IPS-NIHi11 (cell line): ENCODE data around the gene SEMA6A.
A peak's percentile ranks its signal among the peaks of the same experiment; 100 is the strongest.

ENCODE experiments used
- DNase-seq: peaks from one replicate; pipeline ENCODE4 v3.0.0; 2012; ENCODE audit warnings: mixed read lengths, low spot score

The SEMA6A gene

DNA sequence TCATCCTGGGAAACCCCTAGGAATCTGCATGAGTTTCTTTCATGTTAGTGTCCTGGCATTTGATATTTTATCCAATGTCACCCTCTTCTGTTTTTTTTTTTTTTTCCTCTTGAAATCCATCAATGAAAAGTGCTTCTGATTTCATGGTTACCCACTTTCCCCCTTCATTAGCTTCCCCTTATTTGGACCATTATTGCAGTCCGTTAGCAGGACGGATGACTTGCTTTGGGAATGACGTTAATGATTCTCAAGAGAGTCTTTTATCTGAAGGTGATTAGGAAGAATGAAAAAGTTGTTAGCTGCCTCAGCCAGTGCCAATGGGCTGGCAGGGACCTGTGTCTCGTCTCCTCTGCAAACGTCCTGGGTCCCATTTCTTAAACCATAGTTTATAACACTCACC, 134.7 kb downstream of the SEMA6A start:
- no peak for DNase-seq

DNA sequence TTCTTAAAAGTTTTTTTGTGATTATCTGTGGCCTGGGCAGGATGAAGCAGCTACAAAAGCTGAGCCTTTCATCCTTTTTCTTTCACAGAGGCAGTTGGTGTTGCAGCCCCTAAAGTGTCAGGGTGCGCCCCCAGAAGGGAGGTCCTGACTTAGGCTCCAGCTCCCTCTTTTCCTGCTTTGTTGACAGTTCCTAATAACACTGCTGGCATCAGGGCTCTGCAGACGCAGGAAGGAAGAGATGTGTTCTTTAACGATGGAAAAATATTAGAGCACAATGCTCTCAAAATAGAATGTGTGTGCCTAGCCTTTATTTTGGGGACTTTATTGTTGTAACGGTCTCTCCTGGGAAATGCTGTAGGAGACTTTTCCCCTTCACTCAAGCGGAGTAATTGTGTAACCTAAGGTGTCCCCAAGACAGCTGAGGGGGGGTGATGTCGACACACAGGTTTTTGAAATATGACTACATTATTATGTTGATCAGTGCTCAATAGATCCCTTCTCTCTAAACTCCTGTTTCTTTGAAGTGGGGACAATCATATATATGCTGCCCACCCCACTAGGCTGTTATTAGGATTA, 135.6 kb downstream of the SEMA6A start:
- DNase-seq: no peak

DNA sequence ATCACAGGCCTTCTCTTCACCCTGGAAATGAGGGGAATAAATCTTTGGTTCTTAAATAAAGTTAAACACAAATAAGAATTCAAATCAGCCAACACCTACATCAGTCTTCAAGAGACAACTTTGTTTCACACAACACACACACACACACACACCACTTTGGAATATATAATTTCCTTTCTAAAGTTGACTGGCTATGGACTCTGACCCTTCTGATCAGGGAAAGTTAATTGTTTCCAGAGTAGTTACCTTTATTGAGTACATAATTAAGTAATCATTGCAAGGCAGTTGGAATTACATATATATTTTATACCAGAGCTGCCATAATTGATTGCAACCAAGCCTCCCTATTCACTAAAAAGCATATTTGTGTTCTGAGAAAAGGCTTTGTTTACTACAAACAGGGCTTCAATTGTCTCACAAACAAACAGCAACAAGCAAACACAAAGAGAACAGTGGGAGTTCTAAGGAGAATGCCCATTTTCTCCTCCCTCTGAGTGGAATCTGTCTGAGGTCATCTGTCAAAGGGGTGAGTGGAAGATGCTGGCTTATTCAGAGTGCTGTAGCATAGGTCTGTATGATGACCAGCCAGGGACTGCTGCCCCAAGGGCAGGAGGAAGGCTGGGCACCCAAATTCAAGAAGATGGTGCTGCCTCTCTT, 136.6 kb downstream of the SEMA6A start:
- DNase-seq: peak; percentile 53

DNA sequence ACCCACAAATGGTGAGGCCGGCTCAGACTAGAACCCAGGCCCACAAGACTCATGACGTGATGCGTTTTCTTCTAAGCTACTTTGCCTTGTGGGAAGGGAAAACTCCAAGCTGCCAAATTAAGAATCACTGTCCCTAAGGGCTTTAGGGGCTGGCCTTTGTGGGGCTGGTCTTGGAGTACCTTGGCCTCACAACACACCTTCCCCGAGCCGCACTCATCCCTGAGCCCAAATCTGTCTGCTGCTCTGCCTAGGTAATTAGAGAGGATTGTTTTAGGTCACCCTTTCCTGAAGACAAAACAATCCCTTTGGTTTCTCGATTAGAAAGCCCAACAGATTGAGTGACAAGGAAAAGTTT, 137.3 kb downstream of the SEMA6A start:
- DNase-seq: no peak

DNA sequence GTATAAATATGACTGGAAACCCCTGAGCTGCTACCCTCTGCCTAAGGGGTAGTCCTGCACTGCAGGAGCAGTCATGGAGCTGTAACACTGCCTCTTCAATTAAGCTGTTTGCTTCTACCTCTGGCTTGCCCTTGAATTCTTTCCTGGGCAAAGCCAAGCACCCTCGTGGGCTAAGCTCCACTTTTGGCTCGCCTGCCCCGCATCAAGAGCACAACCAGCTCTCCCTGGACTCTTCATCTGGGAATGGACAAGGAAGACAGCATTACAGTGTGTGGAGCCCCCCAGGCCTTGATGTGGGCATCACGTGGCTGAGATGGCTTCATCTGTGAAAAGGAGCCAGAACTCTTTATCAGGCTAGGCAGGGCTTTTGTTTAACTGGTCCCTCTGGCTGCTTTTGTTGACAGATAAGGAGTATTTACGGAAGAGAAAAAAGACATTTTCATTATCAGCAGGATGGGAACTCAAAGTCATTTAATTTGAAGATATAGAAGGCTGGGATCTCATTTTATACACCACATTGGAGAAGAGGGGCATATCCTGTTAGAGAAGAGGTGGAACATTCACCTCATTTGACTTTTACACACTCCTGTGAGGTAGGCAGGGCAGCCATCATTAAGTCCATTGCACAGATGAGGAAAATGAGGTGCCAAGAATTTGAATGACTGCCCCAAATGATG, 137.8 kb downstream of the SEMA6A start:
- no peak for DNase-seq

DNA sequence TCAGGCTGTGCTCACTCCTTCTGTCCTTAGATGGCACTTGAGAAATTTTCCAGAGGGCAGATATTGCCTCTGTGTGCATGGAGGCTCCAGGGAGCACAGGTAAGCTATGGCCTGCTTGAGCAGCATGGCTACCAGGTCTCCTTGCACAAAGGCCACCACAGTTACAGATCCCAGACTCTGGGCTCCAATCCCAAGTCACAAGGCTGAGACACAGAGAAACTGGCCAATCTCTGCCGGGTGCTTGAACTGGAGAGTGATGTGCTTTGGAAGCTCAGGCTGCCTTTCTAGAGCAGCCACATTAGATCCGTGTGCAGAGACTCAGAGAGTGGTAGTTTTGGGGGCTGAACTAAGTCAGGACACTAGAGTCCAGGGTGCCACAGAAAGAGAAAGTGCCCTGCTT, 145.7 kb downstream of the SEMA6A start:
- no peak for DNase-seq

DNA sequence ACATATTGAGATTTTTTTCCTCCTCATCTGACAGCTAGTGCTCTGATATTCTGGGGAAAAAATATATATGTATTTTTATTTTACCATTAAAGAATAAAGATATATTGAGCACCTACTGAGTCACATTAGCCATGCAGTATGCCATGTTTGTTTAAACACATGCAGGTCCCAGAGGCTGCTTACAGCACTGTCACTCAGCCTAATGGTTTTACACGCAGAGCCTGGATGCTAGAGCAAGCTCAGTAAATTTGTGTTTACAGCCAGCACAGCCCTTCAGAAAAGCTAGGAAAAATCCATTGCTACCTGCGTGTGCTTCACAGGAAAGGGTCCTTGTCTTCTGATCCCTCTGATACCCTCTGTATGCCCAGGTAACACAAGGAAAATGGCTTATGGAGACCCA, 146.2 kb downstream of the SEMA6A start:
- DNase-seq: no peak

DNA sequence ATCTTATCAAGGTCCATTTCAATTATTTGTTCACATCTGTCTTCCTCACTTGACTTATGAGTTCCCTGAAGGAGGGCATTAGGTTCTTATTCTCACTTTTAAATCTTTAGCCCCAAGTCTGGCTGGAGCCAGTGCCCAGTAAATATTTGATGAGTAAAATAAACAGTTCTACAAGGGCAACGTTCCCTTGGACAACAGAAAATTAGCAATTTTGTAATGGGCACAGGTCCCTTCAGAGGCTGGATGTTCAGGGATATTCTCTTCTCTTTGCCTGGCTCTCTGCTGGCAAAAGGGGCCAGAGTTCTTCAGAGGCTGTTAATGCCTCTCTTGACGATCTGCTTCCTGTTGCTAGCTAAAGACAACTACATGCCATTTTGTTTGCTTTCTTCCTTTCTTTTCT, 149.7 kb downstream of the SEMA6A start:
- DNase-seq: no peak

DNA sequence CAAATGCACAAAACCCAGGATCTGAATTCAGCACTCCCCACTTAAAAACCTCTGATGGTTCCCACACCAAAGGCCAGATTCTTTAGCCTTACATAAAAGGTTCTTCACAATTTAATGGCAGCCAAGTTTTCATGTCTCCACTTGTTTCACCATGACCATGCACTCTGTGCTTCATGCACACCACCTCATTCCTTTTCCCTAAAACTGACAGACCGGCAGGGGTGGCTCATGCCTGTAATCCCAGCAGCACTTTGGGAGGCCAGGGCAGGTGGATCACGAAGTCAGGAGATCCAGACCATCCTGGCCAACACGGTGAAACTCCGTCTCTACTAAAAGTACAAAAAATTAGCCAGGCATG, 150.4 kb downstream of the SEMA6A start:
- DNase-seq: no peak

DNA sequence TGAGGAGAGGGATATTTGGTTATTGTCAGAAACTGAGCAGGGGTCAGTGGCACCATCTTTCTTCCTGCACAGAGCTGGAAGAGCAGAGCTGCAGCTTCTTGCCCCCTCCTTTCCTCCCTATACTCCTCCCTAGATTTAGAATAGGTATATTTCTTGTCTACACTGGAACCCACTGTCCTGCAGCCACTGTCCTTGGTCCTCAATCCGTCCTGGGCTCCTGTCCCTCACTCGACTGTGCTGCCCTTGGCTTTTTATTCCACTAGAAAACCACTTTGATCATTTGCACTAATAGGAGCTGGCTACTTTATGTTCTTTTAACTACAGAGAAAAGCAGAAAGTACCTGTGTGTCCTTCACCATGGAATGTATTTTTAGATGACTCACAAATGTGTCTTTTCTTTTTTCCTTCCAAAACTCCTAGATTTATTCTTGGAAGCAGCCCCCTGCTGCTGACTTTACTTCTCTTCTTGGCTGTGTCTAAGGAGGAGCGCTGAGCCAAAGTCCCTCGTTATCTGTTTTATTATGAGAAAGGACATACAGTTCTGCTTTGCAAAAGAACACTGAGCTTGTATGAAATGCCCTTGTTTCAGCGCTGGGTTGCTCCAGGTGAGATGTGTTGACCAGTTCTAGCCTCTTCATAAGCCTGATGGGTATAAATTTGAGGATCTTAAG, 150.9 kb downstream of the SEMA6A start:
- DNase-seq: no peak

DNA sequence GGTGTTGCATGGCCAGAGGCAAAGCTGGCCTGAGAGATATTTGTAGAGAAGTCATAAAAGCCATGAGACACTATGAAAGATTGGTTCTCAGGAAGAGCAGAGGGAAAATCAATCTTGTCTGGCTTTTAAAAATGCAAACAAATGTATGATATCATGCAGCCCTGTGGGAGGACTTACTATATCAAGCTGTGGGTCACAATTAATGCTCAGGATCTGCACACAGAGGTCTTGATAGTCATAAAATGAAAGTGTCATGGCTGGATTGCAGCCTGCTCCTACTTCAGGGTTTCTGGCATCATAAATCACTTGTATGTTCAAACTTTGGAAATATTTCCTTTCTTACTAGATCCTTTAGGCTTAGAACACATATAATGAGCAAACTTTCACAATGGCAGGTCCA, 151.5 kb downstream of the SEMA6A start:
- no peak for DNase-seq

DNA sequence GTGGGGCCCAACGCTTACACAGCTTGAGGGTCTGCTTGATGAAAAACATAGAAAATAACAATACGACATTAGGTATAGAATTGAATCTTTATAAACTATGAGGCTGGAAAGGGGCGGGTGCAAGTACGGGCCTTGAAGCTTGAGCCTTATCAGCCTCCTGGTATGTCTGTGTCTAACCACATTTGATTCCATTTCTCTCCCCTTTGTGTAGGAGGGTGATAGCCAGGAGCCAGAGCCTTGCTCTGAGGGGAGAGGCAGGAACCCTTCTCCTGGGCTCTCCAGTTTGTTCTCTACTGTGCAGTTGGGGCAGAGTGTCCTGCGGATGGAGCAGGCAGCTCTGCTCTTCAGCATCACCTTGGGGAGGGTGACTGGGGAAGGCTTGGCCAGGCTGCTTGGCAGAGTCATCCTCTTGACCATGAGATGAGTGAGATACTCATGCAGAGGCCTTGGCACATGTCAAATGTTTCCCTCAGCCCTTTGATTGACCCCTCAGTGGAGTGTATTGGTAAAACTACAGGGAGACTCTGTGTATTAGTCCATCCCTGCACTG, 153.5 kb downstream of the SEMA6A start:
- no peak for DNase-seq

DNA sequence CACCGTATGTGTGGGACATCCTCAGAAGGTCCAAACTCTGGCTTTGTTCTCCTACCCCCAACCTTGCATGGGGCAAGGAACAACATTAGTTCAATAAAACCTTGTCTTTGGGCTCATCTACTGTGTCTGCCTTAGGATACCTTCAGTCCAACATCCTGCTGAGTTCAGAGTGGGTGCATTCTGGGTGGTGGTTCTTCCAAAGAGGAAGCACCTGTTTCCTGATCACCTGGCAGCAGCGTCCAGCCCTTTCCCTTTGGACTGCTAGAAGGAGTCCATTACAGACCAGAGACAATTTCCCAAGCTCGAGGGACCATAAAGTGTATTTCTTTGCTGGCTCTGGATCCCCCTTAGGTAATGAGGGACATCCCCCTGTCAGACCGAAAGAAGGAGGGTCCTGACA, 154.1 kb downstream of the SEMA6A start:
- DNase-seq: no peak

DNA sequence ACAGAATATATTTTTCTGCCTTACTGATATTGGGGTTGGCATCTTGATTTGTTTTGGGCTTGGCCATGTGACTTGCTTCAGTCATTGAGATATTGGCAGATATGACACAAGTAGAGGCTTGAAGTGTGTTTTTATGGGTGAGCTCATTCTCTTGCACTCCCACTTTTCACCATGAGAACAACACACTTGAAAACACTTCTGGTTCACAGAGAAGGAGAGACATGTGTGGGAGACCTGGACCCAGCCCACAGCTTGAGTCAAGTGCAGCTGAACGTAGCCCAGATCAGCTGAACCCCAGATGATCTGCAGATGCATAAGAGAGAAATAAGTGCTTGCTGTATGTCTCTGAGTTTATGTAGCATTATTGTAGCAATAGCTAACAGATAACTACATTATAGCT, 155.4 kb downstream of the SEMA6A start:
- no peak for DNase-seq

DNA sequence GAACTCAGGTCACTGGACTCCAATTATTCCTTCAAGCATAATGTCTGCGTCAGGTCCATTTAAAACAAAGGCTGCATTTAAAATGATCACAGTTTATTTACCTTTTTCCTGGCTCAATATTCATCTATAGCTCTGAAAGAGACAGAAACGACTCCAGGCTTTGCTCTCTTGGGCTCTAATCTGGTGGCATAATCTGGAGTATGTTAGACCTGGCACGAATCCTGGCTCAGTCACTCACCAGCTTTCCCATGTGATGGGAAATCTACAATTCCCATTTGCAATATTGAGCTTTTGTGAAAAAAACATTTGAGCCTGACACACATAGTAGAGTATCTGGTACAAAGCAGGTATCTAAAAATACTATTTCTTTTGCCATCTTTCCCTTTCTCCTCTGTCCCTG, 155.8 kb downstream of the SEMA6A start:
- no peak for DNase-seq

DNA sequence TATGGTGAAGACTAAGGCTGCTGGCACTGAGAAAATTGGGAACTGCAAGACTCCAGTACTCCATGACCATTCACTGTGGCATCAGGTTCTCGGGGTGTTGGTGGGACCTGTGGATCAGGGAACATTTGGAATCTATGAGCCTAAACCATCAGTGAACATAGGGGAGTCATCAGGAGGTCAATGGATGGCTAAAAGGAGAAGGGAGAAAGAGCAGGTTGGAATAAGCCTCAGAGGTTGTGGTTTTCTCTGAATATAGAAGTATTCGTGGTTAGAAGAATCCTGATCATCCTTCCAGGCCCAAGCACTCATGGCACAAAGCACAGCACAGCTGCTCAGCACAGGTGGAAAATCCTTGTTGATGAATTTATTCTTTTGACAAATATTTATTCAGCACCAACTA, 156.6 kb downstream of the SEMA6A start:
- DNase-seq: no peak

DNA sequence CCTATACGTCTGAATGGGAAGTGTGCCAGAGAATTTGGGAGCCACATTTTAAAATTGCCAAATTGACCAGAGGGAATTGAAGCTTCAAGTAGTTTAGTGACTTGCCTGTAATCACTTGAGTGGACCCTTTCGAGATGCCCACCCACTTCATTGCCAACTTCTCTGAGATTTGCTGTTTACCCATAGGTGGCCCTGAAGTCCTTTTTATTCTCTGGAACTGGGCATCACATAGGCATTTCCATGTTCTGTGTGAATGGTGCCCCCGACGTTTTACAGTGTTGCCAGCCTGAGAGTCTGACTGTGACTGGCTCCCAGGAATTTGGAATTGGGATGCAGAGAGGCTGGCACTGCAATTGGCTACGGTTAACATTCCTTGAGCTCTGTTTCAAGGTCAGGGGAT, 158.6 kb downstream of the SEMA6A start:
- no peak for DNase-seq

DNA sequence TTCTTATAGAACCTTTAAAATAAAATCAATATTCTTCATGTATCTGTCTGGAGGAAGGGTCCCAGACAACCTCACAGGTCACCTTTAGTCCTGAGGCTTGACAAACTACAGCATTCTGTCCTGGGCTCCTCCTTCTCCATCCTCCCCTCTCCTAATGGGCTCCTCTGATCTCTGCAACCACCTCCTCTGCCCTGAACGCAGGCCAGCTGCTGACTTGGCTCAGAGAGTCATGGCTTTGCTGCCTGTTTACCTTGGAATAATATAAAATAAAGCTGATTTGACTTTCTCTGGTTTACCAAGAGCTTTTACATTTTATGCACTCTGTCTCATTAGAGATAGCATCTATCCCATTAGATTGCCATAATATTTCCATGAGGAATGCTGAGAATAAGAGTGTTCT, 159.4 kb downstream of the SEMA6A start:
- no peak for DNase-seq

DNA sequence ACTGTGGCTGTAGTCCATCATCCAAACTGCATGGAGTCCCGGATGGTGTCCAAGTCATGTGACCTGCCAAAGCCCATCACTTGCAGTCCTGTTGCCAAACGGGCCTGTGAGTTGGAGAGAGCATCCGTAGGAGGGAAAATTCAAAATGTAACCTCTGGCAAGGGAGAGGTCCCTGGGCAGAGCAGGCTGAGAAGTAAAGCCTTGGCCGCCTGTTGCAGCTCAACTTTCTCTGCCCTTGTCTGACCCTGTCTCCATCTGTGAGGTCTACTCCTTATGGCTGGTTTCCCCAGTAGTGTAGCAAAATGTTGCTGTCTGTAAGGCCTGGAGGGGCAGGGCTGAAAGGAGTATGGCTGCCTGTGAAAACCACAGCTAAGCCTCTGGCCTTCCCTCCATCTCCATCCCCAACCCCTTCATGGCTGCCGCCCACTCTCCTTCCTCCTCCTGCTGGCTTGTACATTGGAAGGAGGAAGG, 163.5 kb downstream of the SEMA6A start:
- DNase-seq: no peak

DNA sequence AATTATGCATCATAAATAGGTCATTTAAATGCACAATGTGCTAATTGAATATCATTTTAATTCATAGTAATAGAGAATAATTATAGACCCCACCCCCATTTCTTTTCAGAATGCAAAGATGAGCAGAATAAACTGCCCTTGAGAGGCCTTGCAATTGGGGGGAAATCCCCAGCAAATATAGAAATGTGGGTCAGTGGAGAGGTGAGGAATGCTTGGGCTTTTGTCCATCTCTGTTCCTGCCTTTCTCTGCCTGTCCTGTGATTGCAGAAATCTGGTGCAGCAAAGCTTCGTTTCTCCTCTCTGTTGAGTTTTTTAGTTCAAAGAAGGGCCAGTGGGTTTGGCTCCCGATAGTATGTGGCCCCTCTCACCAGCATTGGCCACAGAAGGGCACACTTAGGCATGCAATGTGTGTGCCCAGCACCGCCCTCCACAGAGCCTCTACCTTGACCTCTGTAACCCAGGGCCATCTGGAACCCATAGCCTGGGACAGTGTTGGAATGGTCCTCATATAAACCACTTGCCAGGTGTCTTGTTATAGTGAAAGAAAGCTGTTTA, 164.2 kb downstream of the SEMA6A start:
- DNase-seq: no peak

DNA sequence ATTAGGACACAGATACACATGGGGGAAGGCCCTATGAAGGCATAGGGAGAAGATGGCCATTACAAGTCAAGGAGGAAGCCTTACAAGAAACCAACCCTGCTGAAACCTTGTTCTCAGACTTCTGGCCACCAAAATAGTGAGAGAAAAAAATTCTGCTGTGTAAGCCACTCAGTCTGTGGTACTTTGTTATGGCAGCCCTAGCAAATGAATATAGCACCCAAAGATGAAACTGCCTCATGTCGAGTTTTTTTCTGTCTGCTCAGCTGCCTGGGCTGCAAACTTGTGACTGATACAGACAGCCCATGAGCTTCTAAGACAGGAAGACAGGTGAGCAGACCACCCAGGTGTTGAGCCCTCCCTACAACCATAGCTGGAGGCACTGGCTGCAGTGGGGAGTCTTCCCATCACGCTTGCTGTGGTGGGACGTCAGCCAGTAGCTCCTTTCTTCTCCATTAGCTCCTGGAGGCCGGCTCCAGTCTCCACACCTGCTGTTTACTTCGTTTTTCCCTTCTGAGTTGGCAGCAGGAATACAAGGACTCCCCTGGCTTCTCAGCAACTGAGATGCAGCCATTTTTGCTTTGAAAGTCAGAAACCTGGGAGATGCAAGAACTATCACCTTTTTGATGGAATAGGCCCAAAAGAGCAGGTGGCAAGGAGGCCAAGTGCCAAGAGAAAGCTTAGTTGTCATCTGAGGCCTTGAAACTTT, 164.9 kb downstream of the SEMA6A start:
- no peak for DNase-seq
